Adrenal gland (tissue), 5 donors: ENCODE data around the gene CABCOCO1.

Experiments used
- POLR2A ChIP-seq, 2 donors: fragments of 450-650 bp; IDR thresholded peaks; one replicate each; pipeline ENCODE4 v1.6.1; 2017; ENCODE audit warnings: antibody characterized with exemption in 2 of 2, mild to moderate bottlenecking in 2 of 2, moderate library complexity in 1 of 2
- TF ChIP-seq, protein P1 (sequence below), 6 experiments: fragments of 450-650 bp in 4 of 6; fragments of 200-600 bp in 2 of 6; sonication (generic) in 1 of 6; IDR thresholded peaks; 1 replicate in 5 of 6; 2 replicates in 1 of 6; pipeline versions ENCODE4 v1.5.1 to v1.8.0; 2016 to 2021; ENCODE audit warnings: antibody characterized with exemption in 6 of 6, mild to moderate bottlenecking in 2 of 6, moderate library complexity in 1 of 6
- donor health status: DM: no; HTN: no; CAD: no.

- TF ChIP-seq, protein P1, sequence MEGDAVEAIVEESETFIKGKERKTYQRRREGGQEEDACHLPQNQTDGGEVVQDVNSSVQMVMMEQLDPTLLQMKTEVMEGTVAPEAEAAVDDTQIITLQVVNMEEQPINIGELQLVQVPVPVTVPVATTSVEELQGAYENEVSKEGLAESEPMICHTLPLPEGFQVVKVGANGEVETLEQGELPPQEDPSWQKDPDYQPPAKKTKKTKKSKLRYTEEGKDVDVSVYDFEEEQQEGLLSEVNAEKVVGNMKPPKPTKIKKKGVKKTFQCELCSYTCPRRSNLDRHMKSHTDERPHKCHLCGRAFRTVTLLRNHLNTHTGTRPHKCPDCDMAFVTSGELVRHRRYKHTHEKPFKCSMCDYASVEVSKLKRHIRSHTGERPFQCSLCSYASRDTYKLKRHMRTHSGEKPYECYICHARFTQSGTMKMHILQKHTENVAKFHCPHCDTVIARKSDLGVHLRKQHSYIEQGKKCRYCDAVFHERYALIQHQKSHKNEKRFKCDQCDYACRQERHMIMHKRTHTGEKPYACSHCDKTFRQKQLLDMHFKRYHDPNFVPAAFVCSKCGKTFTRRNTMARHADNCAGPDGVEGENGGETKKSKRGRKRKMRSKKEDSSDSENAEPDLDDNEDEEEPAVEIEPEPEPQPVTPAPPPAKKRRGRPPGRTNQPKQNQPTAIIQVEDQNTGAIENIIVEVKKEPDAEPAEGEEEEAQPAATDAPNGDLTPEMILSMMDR (IDR thresholded peaks at IDR 0.05): no peak
- no peak for TF ChIP-seq POLR2A (IDR thresholded peaks at IDR 0.05)
These were observed 35.5 kb upstream of the CABCOCO1 start for GRCh38 chr10:61627266-61627665.
